Measurements from ENCODE around the gene FXYD5. TPM values are rescaled to one million over a fixed set of nuclear protein-coding genes. Genes with fewer than 3 reads are reported as not detected.

FXYD5 gene
- total RNA-seq, 2 experiments from 2014 or later: 82.1 to 147 TPM

- POLR2A ChIA-PET: interaction anchor here (0.6 to 1.3 kb wide), 4 partner anchors 62 to 257 kb away, joined by 3 to 6 read pairs (median 4); no protein-coding TSS in a partner anchor
- BruUV-seq (replicated peaks): TSS peak; percentile 65
- Histone ChIP-seq H3K9me2 (ENCODE audit: insufficient read depth, low read length) (no peaks in the 10 kb centered on the region), H3K27ac (ENCODE audit: low read depth, low read length, poor library complexity, severe bottlenecking) (peak overlapping the region; percentile 94), H3K4me1 (ENCODE audit: insufficient read depth, low read length, poor library complexity, severe bottlenecking) (peaks cover 72% of the 10 kb centered on the region), H3K4me2 (ENCODE audit: low read length) (peak overlapping the region; percentile 81), H3K36me3 (ENCODE audit: insufficient read depth, low read length) (no peaks in the 10 kb centered on the region), H4K20me1 (ENCODE audit: insufficient read depth, low read length) (no peaks in the 10 kb centered on the region), H2AFZ (ENCODE audit: low read length) (peak overlapping the region; percentile 44; the same call in 1 of the 2 replicates), H3K4me3 (ENCODE audit: low read depth, low read length, poor library complexity, severe bottlenecking) (peak overlapping the region; percentile 53), H3K9me3 (ENCODE audit: low read length) (peaks cover 4% of the 10 kb centered on the region; the same call in 1 of the 2 replicates), H3K79me2 (ENCODE audit: insufficient read depth, low read depth, low read length) (no peaks in the 10 kb centered on the region)
- intact Hi-C loops (cut with micrococcal nuclease; ENCODE audit: unreplicated experiment): no loop called here
- peak; percentile 85 for DNase-seq (ENCODE audit: low spot score)
- TF ChIP-seq EZH2phosphoT487 (IDR thresholded peaks at IDR 0.05; ENCODE audit: borderline replicate concordance, low read depth, low read length) (no peak), CTCF (conservative IDR thresholded peaks at IDR 0.05; ENCODE audit: low read length) (no peak)
- CTCF ChIA-PET (ENCODE audit: unreplicated experiment): no interaction called here
Measured at GRCh38 chr19:35206379-35206778, 51.8 kb downstream of the FXYD5 start.

GRCh38 chr19:35206855-35207254 lies 52.3 kb downstream of the FXYD5 start:
- Histone ChIP-seq H3K27ac (ENCODE audit: low read depth, low read length, poor library complexity, severe bottlenecking) (peak overlapping the region; percentile 94), H3K4me1 (ENCODE audit: insufficient read depth, low read length, poor library complexity, severe bottlenecking) (peaks cover 77% of the 10 kb centered on the region), H3K4me3 (ENCODE audit: low read depth, low read length, poor library complexity, severe bottlenecking) (peak overlapping the region; percentile 53), H2AFZ (ENCODE audit: low read length) (peak overlapping the region; percentile 44; the same call in 1 of the 2 replicates), H3K36me3 (ENCODE audit: insufficient read depth, low read length) (no peaks in the 10 kb centered on the region), H3K79me2 (ENCODE audit: insufficient read depth, low read depth, low read length) (no peaks in the 10 kb centered on the region), H3K9me2 (ENCODE audit: insufficient read depth, low read length) (no peaks in the 10 kb centered on the region), H3K9me3 (ENCODE audit: low read length) (peaks cover 4% of the 10 kb centered on the region; the same call in 1 of the 2 replicates), H3K4me2 (ENCODE audit: low read length) (peak overlapping the region; percentile 81), H4K20me1 (ENCODE audit: insufficient read depth, low read length) (no peaks in the 10 kb centered on the region)
- no peak for TF ChIP-seq CTCF (conservative IDR thresholded peaks at IDR 0.05; ENCODE audit: low read length)
- TF ChIP-seq EZH2phosphoT487 (IDR thresholded peaks at IDR 0.05; ENCODE audit: borderline replicate concordance, low read depth, low read length): no peak
- intact Hi-C loops (cut with micrococcal nuclease; ENCODE audit: unreplicated experiment): no loop called here
- ChIA-PET CTCF (ENCODE audit: unreplicated experiment) (no interaction called here), POLR2A (interaction anchor here (0.5 to 1.3 kb wide), 4 partner anchors 65 to 257 kb away, joined by 3 to 6 read pairs (median 4); no protein-coding TSS in a partner anchor)
- DNase-seq (ENCODE audit: low spot score): no peak
- BruUV-seq (replicated peaks): no TSS peak

- peak overlapping the region; percentile 53 for H3K4me3 ChIP-seq (ENCODE audit: low read depth, low read length, poor library complexity, severe bottlenecking)
- POLR2A ChIA-PET: interaction anchor here (0.5 kb wide), 1 partner anchor 68 kb away, joined by 3 read pairs; no protein-coding TSS in a partner anchor
- H3K4me1 ChIP-seq (ENCODE audit: insufficient read depth, low read length, poor library complexity, severe bottlenecking): peaks cover 83% of the 10 kb centered on the region
- H3K27ac ChIP-seq (ENCODE audit: low read depth, low read length, poor library complexity, severe bottlenecking): peak overlapping the region; percentile 94
- no peak overlapping the region; the same call in 1 of the 2 replicates for H2AFZ ChIP-seq (ENCODE audit: low read length)
- H3K36me3 ChIP-seq (ENCODE audit: insufficient read depth, low read length): no peaks in the 10 kb centered on the region
- peak overlapping the region; percentile 81 for H3K4me2 ChIP-seq (ENCODE audit: low read length)
- no peak for TF ChIP-seq EZH2phosphoT487 (IDR thresholded peaks at IDR 0.05; ENCODE audit: borderline replicate concordance, low read depth, low read length)
- no peak for TF ChIP-seq CTCF (conservative IDR thresholded peaks at IDR 0.05; ENCODE audit: low read length)
- no peaks in the 10 kb centered on the region for H3K79me2 ChIP-seq (ENCODE audit: insufficient read depth, low read depth, low read length)
- H3K9me2 ChIP-seq (ENCODE audit: insufficient read depth, low read length): no peaks in the 10 kb centered on the region
- BruUV-seq (replicated peaks): no TSS peak
- DNase-seq (ENCODE audit: low spot score): no peak
- intact Hi-C loops (cut with micrococcal nuclease; ENCODE audit: unreplicated experiment): no loop called here
- no peaks in the 10 kb centered on the region for H4K20me1 ChIP-seq (ENCODE audit: insufficient read depth, low read length)
- CTCF ChIA-PET (ENCODE audit: unreplicated experiment): no interaction called here
- H3K9me3 ChIP-seq (ENCODE audit: low read length): peaks cover 4% of the 10 kb centered on the region; the same call in 1 of the 2 replicates
Measured at GRCh38 chr19:35207391-35207871, 52.9 kb downstream of the FXYD5 start.
